Measurements from ENCODE around the gene PRKAA1.

PRKAA1 gene

DNA sequence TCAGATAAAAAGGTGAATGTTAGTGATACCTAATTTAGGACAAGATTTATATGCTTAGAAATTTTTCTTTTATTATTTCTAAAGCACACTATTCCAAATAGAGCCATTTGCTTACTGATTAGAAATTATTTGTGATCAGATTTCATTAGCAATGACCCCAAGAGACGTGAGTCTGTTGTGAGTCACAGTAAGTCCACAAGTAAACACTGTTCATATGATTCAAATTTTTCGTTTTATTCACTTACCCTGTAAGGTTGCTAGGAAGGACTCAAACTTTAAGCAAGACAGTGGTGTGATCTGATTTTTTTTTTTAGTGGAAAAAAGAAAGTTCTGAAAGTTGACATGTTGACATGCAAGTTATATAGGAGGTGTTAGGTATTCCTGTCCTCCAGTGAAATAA, 44.2 kb upstream of the PRKAA1 start:
- Histone ChIP-seq H2BK15ac (ENCODE audit: low read length) (no peak overlapping the region), H3K4me3 (ENCODE audit: low read length in 2 of 2) (no peak overlapping the region), H2AK5ac (ENCODE audit: low read depth, low read length) (no peak overlapping the region), H3K23ac (ENCODE audit: low read depth, low read length, poor library complexity) (no peak overlapping the region), H3K36me3 (replicated peaks in 1 of 2; ENCODE audit: control insufficient read depth in 2 of 2, insufficient read depth in 2 of 2, low read length in 2 of 2) (no peaks in the 10 kb centered on the region), H3K4me1 (ENCODE audit: control insufficient read depth in 2 of 2, insufficient read depth in 1 of 2, low read depth in 1 of 2, low read length in 2 of 2) (no peaks in the 10 kb centered on the region), H3K27me3 (ENCODE audit: control insufficient read depth in 3 of 3, insufficient read depth in 3 of 3, low read depth in 1 of 3, low read length in 3 of 3) (peaks cover 0 to 20% (median 0%) of the 10 kb centered on the region in 3 experiments), H2BK120ac (ENCODE audit: low read depth, low read length) (no peak overlapping the region), H3K9ac (ENCODE audit: low read depth, low read length, poor library complexity) (no peak overlapping the region), H4K8ac (ENCODE audit: low read depth, low read length) (no peak overlapping the region), H3K4me2 (ENCODE audit: insufficient read depth, low read length, poor library complexity, severe bottlenecking) (no peak overlapping the region), H3K9me3 (replicated peaks in 1 of 2; ENCODE audit: control insufficient read depth in 2 of 2, insufficient read depth in 1 of 2, low read depth in 1 of 2, low read length in 2 of 2) (no peaks in the 10 kb centered on the region), H3K4ac (ENCODE audit: low read length) (no peak overlapping the region), H3K18ac (ENCODE audit: low read length) (no peak overlapping the region), H4K91ac (ENCODE audit: low read depth, low read length, poor library complexity) (no peak overlapping the region), H2AFZ (ENCODE audit: low read length) (no peak overlapping the region), H3K14ac (ENCODE audit: low read length) (no peak overlapping the region), H3K79me1 (ENCODE audit: low read depth, low read length) (no peaks in the 10 kb centered on the region), H2BK12ac (ENCODE audit: low read length) (no peak overlapping the region), H2BK5ac (ENCODE audit: low read length) (no peak overlapping the region), H3K27ac (replicated peaks; ENCODE audit: low read length) (no peak overlapping the region)
- DNase-seq (ENCODE audit: low spot score): no peak
- WGBS, 2 donors (ENCODE audit: extremely low coverage in 2 of 2, insufficient read length in 2 of 2, insufficient replicate concordance in 1 of 2): no CpG with 5 or more reads among the region's 2 CpGs

DNA sequence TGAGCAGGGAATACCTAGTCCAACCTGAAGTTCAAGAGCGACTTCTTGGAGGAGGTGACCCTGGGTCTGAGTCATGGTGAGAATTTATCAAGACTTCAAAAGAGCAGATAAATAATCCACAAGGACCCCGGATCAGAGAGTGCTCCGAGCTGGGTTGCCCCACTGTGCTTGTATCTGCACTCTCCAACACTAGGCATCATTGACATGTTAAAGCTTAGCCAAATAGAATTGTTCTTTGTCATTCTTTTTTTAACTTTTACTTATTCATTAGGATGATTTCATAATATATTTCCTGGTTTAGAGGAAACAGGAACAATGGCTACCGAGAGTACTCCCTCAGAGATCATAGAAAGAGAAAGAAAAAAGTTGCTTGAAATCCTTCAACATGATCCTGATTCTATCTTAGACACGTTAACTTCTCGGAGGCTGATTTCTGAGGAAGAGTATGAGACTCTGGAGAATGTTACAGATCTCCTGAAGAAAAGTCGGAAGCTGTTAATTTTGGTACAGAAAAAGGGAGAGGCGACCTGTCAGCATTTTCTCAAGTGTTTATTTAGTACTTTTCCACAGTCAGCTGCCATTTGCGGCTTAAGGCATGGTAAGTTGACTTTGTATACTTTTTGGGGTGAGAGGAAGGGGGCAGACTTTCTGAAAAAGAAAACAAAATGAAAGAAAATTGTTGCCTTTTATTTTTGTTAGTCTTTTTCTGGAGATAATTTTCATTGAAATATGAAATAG, 43.1 kb upstream of the PRKAA1 start, which contains the start of gene CARD6:
Gene CARD6, plus strand, starts transcription at position 300 of the 738 bp plus-strand sequence. Its CDS starts 16 bp downstream, at position 316.
- H4K8ac ChIP-seq (ENCODE audit: low read depth, low read length): no peak within 1 kb of the TSS
- H4K91ac ChIP-seq (ENCODE audit: low read depth, low read length, poor library complexity): no peak within 1 kb of the TSS
- H3K4ac ChIP-seq (ENCODE audit: low read length): no peak within 1 kb of the TSS
- H2BK120ac ChIP-seq (ENCODE audit: low read depth, low read length): no peak within 1 kb of the TSS
- H2AFZ ChIP-seq (ENCODE audit: low read length): peak within 1 kb of the TSS; percentile 56
- peaks cover 0 to 20% (median 0%) of the 10 kb centered on the region in 3 experiments for H3K27me3 ChIP-seq (ENCODE audit: control insufficient read depth in 3 of 3, insufficient read depth in 3 of 3, low read depth in 1 of 3, low read length in 3 of 3)
- no peak within 1 kb of the TSS for H2AK5ac ChIP-seq (ENCODE audit: low read depth, low read length)
- no peak within 1 kb of the TSS for H2BK15ac ChIP-seq (ENCODE audit: low read length)
- no peaks in the 10 kb centered on the region for H3K9me3 ChIP-seq (replicated peaks in 1 of 2; ENCODE audit: control insufficient read depth in 2 of 2, insufficient read depth in 1 of 2, low read depth in 1 of 2, low read length in 2 of 2)
- H2BK5ac ChIP-seq (ENCODE audit: low read length): no peak within 1 kb of the TSS
- H3K36me3 ChIP-seq (replicated peaks in 1 of 2; ENCODE audit: control insufficient read depth in 2 of 2, insufficient read depth in 2 of 2, low read length in 2 of 2): no peaks in the 10 kb centered on the region
- no peaks in the 10 kb centered on the region for H3K79me1 ChIP-seq (ENCODE audit: low read depth, low read length)
- no peak within 1 kb of the TSS for H3K27ac ChIP-seq (replicated peaks; ENCODE audit: low read length)
- no peak within 1 kb of the TSS for H3K4me3 ChIP-seq (ENCODE audit: low read length in 2 of 2)
- no peak within 1 kb of the TSS for H2BK12ac ChIP-seq (ENCODE audit: low read length)
- no peak within 1 kb of the TSS for H3K23ac ChIP-seq (ENCODE audit: low read depth, low read length, poor library complexity)
- no peaks in the 10 kb centered on the region for H3K4me1 ChIP-seq (ENCODE audit: control insufficient read depth in 2 of 2, insufficient read depth in 1 of 2, low read depth in 1 of 2, low read length in 2 of 2)
- no peak within 1 kb of the TSS for H3K9ac ChIP-seq (ENCODE audit: low read depth, low read length, poor library complexity)
- no peak within 1 kb of the TSS for H3K18ac ChIP-seq (ENCODE audit: low read length)
- no peak within 1 kb of the TSS for H3K14ac ChIP-seq (ENCODE audit: low read length)
- no CpG with 5 or more reads among the region's 9 CpGs for WGBS, 2 donors (ENCODE audit: extremely low coverage in 2 of 2, insufficient read length in 2 of 2, insufficient replicate concordance in 1 of 2)
- no peak within 1 kb of the TSS for H3K4me2 ChIP-seq (ENCODE audit: insufficient read depth, low read length, poor library complexity, severe bottlenecking)
- no peak for DNase-seq (ENCODE audit: low spot score)

DNA sequence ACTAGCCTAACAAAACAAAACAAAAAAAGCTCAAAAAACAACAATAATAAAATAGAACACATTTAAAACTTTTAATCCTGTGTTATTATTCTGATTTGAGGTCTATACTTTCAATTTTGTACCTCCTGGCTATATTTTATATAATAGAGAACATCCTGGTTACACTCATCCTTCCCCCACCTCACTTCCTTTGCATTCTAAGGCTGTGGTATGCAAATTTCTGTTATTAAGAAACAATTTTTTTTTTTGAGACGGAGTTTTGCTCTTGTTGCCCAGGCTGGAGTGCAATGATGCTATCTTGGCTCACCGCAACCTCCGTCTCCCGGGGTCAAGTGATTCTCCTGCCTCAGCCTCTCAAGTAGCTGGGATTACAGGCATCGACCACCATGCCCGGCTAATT, 39.9 kb upstream of the PRKAA1 start:
- Histone ChIP-seq H3K4me2 (ENCODE audit: insufficient read depth, low read length, poor library complexity, severe bottlenecking) (no peak overlapping the region), H2AFZ (ENCODE audit: low read length) (no peak overlapping the region), H3K9me3 (replicated peaks in 1 of 2; ENCODE audit: control insufficient read depth in 2 of 2, insufficient read depth in 1 of 2, low read depth in 1 of 2, low read length in 2 of 2) (no peaks in the 10 kb centered on the region), H2BK5ac (ENCODE audit: low read length) (no peak overlapping the region), H3K4me3 (ENCODE audit: low read length in 2 of 2) (no peak overlapping the region), H3K23ac (ENCODE audit: low read depth, low read length, poor library complexity) (no peak overlapping the region), H3K27ac (replicated peaks; ENCODE audit: low read length) (no peak overlapping the region), H3K9ac (ENCODE audit: low read depth, low read length, poor library complexity) (no peak overlapping the region), H3K4ac (ENCODE audit: low read length) (no peak overlapping the region), H3K79me1 (ENCODE audit: low read depth, low read length) (no peaks in the 10 kb centered on the region), H2BK120ac (ENCODE audit: low read depth, low read length) (no peak overlapping the region), H3K14ac (ENCODE audit: low read length) (no peak overlapping the region), H2BK15ac (ENCODE audit: low read length) (no peak overlapping the region), H3K4me1 (ENCODE audit: control insufficient read depth in 2 of 2, insufficient read depth in 1 of 2, low read depth in 1 of 2, low read length in 2 of 2) (peaks cover 4 to 7% of the 10 kb centered on the region in 2 donors), H3K36me3 (replicated peaks in 1 of 2; ENCODE audit: control insufficient read depth in 2 of 2, insufficient read depth in 2 of 2, low read length in 2 of 2) (peaks cover 10 to 14% of the 10 kb centered on the region in 2 donors), H3K18ac (ENCODE audit: low read length) (no peak overlapping the region), H2BK12ac (ENCODE audit: low read length) (no peak overlapping the region), H4K8ac (ENCODE audit: low read depth, low read length) (no peak overlapping the region), H3K27me3 (ENCODE audit: control insufficient read depth in 3 of 3, insufficient read depth in 3 of 3, low read depth in 1 of 3, low read length in 3 of 3) (peaks cover 0 to 16% (median 0%) of the 10 kb centered on the region in 3 experiments), H2AK5ac (ENCODE audit: low read depth, low read length) (no peak overlapping the region), H4K91ac (ENCODE audit: low read depth, low read length, poor library complexity) (no peak overlapping the region)
- WGBS, 2 donors (ENCODE audit: extremely low coverage in 2 of 2, insufficient read length in 2 of 2, insufficient replicate concordance in 1 of 2): no CpG with 5 or more reads among the region's 6 CpGs
- DNase-seq (ENCODE audit: low spot score): no peak

DNA sequence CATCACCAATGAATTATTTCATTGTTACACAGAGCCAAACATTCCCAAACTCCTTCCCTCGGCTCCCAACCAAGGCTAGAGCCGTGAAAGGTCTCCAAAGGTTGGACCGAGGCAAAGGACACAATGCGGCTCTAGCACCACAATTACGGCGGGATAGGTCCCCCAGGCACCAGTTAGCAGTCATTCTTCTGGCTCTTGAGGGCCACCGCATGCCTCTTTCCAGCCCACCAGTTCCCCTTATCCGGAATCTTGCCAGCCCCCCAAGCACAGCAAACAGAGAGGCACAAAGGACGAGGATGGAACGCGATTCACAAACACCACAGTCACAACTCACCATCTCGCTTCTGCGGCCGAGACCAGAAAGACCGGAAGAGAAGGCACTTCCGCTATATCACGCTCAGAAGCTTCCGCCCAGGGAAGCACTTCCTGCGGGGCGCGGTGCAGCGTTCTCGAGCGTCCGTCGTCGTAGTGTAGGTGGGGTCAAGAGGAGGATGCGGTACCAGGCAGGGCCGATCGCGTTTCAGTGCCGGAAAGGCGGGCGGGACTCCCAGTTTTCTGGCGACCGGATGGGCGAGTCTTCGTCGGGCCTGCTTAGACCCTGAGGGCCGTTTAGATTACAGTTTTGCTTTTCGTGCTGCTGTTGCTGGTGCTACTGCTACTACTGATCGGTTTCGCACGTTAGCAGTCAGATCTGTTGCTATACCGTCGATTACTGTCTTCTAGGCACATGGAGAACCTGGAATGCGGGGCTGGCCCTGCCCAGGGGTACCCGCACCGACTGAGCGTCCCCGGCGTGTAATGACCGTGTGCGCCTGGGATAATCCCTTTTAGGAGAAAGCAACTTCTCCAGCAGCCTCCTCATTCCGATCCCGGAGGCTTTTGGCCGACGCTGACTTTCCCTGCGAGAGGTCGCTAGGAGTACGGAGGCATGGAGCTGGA, 36.9 kb upstream of the PRKAA1 start, which contains the start of gene RPL37:
Gene RPL37, minus strand, starts transcription at position 374 of the 939 bp plus-strand sequence. Its CDS starts 37 bp downstream, at position 337.
- Histone ChIP-seq H2BK120ac (ENCODE audit: low read depth, low read length) (no peak within 1 kb of the TSS), H2AFZ (ENCODE audit: low read length) (peak within 1 kb of the TSS; percentile 84), H3K14ac (ENCODE audit: low read length) (peak within 1 kb of the TSS; percentile 72), H3K18ac (ENCODE audit: low read length) (peak within 1 kb of the TSS; percentile 92), H3K4me1 (ENCODE audit: control insufficient read depth in 2 of 2, insufficient read depth in 1 of 2, low read depth in 1 of 2, low read length in 2 of 2) (peaks cover 8 to 9% of the 10 kb centered on the region in 2 donors), H3K27ac (replicated peaks; ENCODE audit: low read length) (peak within 1 kb of the TSS; percentile 84), H2BK5ac (ENCODE audit: low read length) (peak within 1 kb of the TSS; percentile 91), H3K4me3 (ENCODE audit: low read length in 2 of 2) (peak within 1 kb of the TSS; percentile 87 to 95), H3K9ac (ENCODE audit: low read depth, low read length, poor library complexity) (peak within 1 kb of the TSS; percentile 87), H3K4me2 (ENCODE audit: insufficient read depth, low read length, poor library complexity, severe bottlenecking) (peak within 1 kb of the TSS; percentile 80), H3K4ac (ENCODE audit: low read length) (no peak within 1 kb of the TSS), H4K91ac (ENCODE audit: low read depth, low read length, poor library complexity) (no peak within 1 kb of the TSS), H3K36me3 (replicated peaks in 1 of 2; ENCODE audit: control insufficient read depth in 2 of 2, insufficient read depth in 2 of 2, low read length in 2 of 2) (peaks cover 30 to 44% of the 10 kb centered on the region in 2 donors), H3K9me3 (replicated peaks in 1 of 2; ENCODE audit: control insufficient read depth in 2 of 2, insufficient read depth in 1 of 2, low read depth in 1 of 2, low read length in 2 of 2) (peaks cover 0 to 1% of the 10 kb centered on the region in 2 donors), H2BK12ac (ENCODE audit: low read length) (no peak within 1 kb of the TSS), H3K27me3 (ENCODE audit: control insufficient read depth in 3 of 3, insufficient read depth in 3 of 3, low read depth in 1 of 3, low read length in 3 of 3) (no peaks in the 10 kb centered on the region), H2BK15ac (ENCODE audit: low read length) (no peak within 1 kb of the TSS), H4K8ac (ENCODE audit: low read depth, low read length) (no peak within 1 kb of the TSS), H2AK5ac (ENCODE audit: low read depth, low read length) (peak within 1 kb of the TSS; percentile 36), H3K23ac (ENCODE audit: low read depth, low read length, poor library complexity) (peak within 1 kb of the TSS; percentile 66), H3K79me1 (ENCODE audit: low read depth, low read length) (no peaks in the 10 kb centered on the region)
- DNase-seq (ENCODE audit: low spot score): peak; percentile 88
- WGBS, 2 donors (ENCODE audit: extremely low coverage in 2 of 2, insufficient read length in 2 of 2, insufficient replicate concordance in 1 of 2): no CpG with 5 or more reads among the region's 61 CpGs

Data from neuronal stem cell (in vitro differentiated cells).